Amygdala (tissue), 56 donors: ENCODE measurements around the gene RINT1.
A peak's percentile ranks its signal among the peaks of the same experiment; 100 is the strongest.

Experiments
- DNase-seq, 56 donors: peaks; one replicate each; lab custom pipeline; 2025; lab: John Stamatoyannopoulos, UW

The RINT1 gene

DNA sequence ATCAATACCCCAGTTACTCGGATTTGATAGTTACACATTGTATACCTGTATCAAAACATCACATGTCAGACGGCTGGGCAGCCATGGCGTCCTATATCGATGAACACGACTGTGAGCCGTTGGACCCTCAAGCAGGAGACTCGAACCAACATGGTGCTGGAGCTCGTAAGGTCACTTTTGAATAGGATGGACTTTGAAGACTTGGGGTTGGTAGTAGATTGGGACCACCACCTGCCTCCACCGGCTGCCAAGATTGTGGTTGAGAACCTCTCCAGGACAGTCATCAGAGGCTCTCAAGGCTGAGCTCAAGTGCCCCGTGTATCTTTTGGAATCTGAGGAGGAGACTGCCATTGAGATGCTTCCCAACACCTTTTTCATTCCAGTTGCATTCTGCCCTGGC is 1.9 kb upstream of the RINT1 start:
- DNase-seq: no peak

DNA sequence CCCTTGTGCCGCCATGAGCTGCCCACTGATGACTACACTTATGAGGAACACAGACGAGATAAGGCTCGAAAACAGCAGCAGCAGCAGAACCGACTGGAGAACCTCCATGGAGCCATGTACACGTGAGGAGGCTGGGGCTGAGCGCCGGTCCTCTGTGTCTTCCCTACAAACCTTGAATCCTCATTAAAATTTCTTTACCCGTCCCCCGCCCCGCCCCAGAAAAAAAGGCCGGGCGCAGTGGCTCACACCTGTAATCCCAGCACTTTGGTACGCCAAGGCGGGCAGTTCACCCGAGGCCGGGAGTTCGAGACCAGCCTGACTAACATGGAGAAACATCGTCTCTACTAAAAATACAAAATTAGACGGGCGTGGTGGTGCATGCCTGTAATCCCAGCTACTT is 1.5 kb upstream of the RINT1 start:
- no peak for DNase-seq

DNA sequence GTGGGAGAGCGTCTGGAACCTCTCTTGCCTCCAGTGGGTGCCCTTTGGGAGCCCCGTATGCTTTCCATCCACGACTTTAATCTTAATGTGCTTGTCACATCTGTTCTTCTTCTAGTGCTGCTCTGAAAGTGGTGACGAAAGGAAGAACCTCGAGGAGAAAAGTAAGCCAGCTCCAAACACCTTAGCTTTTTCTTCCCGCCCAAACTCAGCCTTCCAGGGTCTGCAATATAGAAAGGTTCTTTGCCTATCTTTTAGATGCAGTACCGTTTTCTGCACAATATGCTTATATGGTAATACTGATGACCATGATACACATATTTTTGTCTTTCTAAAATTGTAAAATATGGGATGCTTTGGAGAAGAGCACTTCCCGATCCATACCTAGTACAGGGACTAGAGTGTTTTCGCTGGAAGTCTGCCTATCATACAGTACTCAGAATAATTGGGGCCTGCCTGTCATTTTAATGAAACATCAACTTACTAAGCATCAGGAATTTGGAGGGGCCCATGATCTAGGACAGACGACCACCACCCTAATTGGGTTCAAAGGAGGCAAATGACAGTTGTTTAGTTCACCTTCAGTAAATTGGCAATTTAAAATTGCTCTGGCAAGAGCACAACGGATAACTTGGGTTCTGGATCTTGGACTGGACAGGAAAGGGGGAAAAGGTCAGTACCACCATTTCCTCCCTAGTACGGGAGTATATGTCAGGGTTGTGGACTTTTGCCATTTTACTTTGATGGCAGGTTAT is 884 bp downstream of the RINT1 start:
- DNase-seq: no peak

DNA sequence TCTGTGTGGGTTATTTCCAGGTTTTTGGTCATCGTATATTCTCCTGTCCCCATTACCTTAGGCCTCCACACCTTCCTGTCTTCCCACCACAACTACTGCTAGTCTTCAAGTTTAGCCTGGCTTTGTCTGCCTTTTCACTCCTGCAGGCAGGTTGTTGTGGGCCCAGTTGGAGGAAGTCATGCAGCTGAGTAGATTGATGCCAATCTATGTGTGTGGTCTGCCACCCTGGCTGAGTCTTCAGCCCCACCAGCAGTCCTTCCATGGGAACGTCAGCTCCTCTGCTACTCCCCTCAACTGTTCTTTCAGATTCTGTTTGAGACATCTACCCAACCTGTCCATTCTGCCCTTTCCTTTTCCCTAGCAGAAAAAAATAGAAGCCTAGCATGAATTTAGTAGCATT is 6.3 kb downstream of the RINT1 start:
- DNase-seq: no peak

DNA sequence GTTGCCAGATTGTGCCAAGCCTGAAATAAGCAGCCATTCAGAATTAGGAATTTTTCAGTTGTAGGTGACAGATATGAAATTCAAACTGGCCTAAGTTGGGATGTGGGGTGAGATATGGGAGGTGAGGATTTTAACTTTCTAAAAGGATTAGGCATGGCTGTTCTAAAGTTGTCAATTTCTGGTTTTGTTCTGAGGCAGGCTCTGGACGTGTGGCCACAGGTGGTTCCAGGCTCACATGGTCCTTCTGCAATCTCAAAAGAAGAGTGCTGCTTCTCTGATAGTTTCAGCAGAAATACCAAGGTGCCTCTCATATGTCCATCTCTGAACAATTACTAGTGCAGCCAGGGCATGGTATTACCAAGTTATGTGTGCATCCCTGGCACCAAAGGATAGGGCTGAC is 27.9 kb downstream of the RINT1 start:
- DNase-seq: no peak

DNA sequence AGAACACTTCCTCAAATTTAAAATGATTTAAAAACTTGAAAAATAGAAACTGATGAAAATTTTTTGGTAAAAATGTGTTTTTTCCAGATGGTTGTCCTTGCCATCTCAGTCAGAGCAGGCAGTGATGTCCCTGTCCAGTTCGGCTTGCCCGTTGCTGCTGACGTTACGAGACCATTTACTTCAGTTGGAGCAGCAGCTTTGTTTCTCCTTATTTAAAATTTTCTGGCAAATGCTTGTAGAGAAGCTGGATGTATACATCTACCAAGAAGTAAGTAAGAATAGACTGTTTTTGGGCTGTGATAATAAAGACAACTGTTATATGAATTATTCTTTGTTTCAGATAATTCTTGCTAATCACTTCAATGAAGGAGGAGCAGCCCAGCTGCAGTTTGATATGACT is 33.2 kb downstream of the RINT1 start:
- DNase-seq: peak in 8 of 56 donors; percentile 4 to 13 (median 7)

DNA sequence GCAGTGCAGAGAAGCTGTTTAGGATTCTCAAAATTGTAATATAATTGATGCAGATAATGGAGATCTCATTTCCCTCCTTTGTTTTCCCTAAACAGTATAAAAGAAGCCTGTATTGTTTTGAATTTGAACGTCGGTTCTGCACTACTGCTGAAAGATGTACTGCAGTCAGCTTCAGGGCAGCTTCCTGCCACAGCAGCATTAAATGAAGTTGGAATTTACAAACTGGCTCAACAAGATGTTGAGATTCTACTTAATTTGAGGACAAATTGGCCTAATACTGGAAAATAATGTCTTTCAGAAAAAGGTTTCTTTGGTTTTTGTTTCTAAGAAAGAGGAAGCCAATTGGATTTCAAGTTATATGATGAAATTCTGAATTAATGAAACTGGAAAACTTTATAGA is 35.0 kb downstream of the RINT1 start:
- DNase-seq: no peak

DNA sequence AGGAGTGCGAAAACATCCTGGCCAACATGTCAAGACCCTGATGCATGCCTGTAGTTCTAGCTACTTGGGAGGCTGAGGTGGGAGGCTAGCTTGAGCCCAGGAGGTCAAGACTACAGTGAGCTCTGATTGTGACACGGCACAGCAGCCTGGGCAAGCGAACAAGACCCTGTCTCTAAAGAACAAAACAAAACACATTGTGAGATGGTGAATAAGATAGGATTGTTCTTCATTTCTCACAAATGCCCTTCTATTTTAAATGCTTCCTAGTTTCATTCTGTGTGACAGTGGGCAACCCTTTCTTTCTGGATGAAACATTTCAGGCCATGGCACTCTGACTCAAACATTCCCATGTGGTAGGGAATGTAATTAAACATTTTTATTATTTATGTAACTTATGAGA is 35.8 kb downstream of the RINT1 start:
- DNase-seq: no peak

DNA sequence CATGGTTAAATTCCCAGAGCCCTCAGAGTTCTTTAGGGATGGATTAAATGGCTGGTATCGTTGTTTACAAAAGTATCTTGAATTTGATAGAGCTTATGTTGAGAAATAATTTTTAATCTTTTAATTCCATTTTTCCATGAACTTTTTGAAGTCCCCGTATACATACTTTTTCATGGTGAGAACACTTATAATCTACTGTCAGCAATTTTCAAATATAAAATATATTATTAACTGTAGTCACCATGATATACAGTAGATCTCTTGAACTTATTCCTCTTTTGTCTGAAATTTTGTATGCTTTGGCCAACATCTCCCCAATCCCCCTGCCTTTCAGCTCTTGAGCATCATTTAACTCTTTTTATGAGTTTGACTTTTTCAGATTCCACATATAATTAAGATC is 39.9 kb downstream of the RINT1 start:
- no peak for DNase-seq

DNA sequence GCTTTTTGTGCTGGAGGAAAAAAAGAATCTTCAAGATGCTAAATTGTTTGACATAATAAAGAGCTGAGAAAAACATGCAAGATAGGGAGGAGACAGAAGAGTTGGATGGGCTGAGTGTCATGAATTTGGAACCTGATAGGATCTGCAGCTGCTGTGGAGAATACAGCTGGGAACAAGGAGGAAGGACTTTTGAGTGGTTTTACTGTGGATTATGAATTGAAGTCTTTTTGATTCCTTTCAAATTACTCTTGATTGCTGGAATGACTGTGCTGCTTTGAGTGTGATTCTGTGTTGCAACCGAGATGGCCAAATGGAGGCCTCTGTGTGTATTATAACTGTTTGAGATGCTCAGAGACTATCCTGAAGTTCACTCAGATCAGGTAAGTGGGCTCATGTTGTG is 45.2 kb downstream of the RINT1 start:
- DNase-seq: no peak

DNA sequence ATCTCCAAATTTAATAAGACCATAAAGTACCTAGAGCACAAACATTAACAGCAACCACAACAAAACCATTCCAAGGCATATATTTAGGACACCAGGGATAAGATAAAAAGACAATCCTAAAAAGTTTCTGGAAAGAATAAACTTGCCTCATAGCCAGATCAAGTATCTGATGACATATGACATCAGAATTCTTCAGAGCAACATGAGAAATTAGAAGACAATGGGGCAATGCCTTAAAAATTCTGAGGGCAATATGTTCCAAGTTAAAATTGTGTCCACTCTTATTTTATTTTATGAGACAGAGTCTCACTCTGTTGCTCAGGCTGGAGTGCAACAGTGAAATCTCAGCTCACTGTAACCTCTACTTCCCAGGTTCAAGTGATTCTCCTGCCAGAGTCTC is 46.5 kb downstream of the RINT1 start:
- DNase-seq: no peak

DNA sequence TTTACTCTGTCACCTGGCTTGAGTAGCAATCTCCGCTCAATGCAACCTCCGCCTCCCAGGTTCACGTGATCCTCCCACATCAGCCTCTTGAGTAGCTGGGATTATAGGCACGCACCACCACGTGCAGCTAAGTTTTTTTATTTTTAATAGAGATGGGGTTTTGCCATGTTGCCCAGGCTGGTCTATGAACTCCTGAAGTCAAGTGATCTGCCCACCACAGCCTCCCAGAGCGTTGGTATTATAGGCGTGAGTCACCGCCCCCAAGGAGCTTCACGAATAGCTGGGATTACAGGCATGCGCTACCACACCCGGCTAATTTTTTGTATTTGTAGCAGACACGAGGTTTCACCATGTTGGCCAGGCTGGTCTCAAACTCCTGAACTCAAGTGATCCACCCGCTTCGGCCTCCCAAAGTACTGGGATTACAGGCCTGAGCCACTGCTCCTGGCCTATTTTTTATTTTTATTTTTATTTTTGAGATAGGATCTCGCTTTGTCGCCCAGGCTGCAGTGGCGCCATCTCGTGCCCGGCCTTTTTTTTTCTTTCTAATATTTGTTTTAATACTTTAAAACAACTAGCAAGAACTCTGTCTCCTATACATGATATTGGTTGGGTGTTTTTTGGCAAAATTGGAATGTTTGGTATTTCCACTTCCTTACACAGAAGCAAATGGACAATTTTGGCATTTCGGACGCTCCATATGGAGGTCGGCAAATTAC is 48.2 kb downstream of the RINT1 start:
- no peak for DNase-seq

DNA sequence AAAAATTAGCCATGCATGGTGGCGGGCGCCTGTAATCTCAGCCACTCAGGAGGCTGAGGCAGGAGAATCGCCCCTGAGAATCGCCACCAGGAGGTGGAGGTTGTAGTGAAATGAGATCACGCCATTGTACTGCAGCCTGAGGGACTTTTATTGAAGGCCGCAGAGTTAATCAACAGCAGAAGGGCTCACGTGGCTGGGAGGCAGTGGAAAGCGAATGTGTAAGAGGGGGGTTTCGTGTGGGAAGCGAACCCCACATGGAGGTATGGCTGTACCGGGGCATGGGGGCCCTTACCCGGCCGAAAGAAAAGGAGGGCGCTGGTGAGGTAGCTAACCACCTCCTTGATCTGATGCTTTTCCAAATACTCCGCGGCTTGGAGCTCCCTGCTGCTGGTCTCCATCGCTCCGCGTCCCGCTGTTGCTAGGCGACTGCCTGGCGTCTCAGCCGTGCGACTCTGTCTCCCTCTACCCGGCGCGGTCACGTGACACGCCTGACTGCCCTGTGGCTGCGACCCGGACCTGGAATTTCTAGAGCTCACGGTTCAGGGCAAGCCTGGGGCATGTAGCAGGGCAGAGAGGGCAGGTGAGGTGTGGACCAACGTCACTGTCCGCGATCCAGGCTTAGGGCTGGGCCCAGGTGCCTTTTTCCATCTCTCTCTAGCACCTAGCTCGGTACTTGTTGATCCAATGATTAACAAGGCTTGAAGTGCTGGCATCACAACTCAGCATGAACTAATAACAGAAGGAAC is 49.2 kb downstream of the RINT1 start, which contains the start of gene EFCAB10:
TSS of gene EFCAB10 (minus strand) at position 428 of the 746 bp plus-strand sequence. CDS start at position 398, 30 bp downstream.
- peak in 52 of 56 donors; percentile 11 to 82 (median 60) for DNase-seq

DNA sequence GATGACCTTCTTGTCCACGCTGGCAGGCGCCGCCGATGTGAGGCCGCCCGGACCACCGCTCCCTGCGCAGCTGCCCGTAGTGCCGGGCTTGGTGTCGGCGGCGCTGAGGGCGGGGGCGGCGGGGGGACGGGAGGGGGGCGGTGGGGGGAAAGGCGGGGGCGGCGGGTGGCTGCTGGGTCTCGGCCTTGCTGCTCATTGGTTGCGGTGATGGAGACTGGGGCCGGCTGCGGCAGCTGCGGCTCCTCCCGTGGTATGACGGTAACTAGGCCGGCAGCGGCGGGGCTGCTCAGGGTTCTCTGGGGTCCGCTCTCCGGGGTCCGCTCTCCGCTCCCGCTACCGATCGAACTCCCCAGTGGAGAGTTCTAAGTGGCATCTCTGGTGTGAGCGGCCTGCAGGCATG is 51.1 kb downstream of the RINT1 start:
- no peak for DNase-seq

DNA sequence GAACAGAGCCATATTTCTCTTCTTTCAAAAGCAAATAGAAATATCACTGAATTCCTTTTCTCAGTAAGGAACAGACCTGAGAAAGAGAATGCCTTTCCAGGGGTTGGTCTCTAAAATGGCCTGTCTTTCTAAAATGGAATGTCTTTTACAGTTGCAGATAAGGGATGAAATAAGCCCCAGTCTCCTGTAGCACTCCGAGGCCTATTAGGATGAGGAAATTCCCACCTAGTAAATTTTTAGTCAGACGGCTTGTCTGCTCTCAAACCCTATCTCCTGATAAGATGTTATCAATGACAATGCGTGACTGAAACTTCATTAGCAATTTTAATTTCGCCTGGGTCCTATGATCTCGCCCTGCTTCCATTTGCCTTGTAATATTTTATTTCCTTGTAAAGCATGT is 52.2 kb downstream of the RINT1 start:
- no peak for DNase-seq

DNA sequence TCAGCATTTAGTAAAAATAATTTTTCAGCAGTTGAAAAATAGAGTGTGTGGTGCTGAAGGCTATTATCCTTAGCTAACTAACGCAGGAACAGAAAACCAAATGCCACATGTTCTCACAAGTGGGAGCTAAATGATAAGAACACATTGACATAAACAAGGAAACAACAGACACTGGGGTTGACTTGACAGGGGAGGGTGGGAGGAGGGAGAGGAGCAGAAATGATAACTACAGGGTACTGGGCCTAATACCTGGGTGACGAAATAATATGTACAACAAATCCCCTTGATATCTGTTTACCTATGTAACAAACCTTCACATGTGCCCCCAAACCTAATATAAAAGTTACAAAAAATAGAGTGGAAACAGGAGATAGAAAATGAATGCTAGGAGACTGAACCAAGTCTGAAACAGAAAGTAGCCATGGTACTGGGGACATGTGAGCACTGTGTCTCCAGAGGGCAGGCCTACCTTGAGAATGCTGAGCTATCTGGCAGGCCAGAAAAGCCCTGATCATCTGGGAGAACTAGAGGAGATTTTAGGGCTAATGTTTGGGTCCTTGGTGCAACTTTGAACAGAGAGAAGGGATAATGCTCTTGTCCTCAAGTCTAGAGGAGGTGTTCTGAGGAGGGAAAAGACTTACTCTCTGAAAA is 54.0 kb downstream of the RINT1 start:
- no peak for DNase-seq

DNA sequence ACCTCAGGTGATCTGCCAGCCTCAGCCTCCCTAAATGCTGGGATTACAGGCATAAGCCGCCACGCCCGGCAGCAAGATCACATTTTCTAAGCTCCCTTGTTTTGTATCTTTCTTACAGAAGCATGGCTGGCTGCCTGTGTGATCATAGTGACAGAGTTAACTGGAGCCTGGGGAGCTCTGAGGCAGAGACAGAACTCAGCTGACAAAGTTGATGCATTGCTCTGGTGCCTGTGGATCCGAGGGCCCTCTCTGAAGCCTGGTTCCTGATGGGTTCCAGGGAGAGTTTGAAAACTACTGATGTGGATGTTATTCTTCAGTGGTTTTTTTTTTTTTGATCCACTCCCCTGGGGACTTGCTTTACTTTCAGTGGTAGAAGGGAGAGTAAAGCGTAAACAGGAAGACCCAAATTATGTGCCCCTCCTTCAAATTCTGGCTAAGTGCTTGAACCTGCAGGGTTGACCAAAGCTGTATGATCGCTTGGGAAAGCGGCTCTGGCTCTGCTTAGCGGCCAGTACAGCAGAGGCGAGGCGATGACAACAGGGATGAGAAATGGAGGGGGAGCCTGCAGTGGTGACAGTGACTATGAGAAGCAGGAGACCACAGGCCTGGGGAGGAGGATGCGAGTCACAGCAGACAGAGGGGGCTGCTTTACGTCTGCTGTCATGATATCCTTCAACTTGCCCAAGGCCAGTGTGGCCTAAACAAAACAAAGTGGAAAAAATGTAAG is 56.1 kb downstream of the RINT1 start:
- no peak for DNase-seq

DNA sequence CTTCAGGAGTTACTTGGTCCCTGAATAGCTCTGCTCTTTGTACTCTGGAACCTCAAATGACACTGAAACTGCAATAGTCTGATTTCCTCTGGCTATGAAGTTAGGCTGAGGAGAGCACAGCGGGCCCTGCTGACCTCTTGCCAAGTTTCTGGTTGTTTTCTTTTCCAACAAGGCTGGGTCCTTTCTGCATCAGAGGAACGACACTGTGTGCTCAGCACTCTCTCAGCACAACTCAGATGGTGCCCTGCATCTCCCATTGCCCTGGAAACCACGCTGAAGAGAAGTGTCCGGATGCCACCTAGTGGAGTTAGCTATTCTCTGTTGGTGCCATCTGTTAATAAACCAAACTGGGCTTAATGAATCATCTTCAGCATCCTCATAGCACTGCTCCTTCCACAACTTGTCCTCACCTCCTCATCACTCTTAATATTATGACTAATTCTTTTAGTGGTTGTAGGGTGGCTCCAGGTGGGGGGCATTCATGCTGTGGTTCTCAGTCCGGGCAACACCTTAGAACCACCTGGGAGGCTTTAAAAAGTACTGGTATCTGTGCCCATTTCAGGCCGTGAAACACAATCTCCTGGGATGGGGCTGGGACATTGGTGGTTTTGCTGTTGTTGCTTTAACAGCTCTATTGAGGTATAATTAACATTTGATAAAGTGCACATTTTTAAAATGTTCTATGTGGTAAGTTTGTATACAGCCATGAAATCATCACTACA is 57.5 kb downstream of the RINT1 start:
- DNase-seq: peak in 50 of 56 donors; percentile 18 to 90 (median 66)

DNA sequence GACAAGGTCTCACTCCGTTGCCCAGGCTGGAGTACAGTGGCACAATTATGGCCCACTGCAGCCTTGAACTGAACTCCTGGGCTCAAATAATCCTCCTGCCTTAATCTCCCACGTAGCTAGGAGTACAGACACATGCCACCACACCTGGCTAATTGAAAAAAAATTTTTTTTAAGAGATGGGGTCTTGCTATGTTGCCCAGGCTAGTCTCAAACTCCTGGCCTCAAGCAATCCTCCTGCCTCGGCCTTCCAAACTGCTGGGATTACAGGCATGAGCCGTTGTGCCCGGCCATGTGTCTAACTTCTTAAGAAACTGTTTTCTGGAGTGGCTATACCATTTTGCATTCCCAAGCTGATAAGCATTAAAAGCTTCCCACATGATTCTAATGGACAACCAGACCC is 58.8 kb downstream of the RINT1 start:
- no peak for DNase-seq

DNA sequence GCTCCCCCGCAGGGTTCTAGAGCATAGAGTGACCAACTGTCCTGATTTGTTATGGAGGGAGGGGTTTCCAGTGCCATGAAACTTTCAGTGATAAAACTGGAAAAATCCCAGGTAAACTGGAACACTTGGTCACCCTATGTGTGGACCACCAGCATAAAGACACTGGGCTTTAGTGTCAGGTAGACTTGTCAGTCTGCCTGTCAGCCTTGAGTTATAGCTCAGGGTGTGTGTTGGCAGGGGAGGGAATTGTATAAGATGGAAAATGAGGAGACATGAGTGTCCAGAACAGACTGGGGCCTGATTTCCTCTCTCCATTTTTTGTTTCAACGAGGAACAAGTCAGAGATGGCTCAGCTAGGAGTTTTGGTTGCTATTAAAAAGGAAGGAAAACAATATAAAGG is 59.5 kb downstream of the RINT1 start:
- DNase-seq: no peak
